HUES6 (cell line): ENCODE data around the gene TMEM69.
"Not testable (repeated sequence)": the region's sequence is repeated elsewhere in the genome, so short reads cannot be mapped to it uniquely, and the experiment has no call there.

Source experiments
- H3K27ac ChIP-seq: 2 replicates; pipeline ENCODE4 v1.7.0; 2013; ENCODE audit warnings: low read depth, mild to moderate bottlenecking, low read length, inconsistent platforms
- H3K27me3 ChIP-seq: 2 replicates; pipeline ENCODE4 v1.6.1; 2013; ENCODE audit warnings: low read length; ENCODE audit not compliant: control insufficient read depth, insufficient read depth
- H3K36me3 ChIP-seq: 2 replicates; pipeline ENCODE4 v1.6.1; 2013; ENCODE audit warnings: low read length; ENCODE audit not compliant: control insufficient read depth, insufficient read depth
- H3K4me1 ChIP-seq: 2 replicates; pipeline ENCODE4 v1.6.1; 2013; ENCODE audit warnings: low read length; ENCODE audit not compliant: control insufficient read depth, insufficient read depth
- H3K4me3 ChIP-seq: 2 replicates; pipeline ENCODE4 v1.5.1; 2013; ENCODE audit warnings: low read depth, low read length
- H3K9ac ChIP-seq: one replicate; pipeline ENCODE4 v1.6.1; 2013; ENCODE audit warnings: mild to moderate bottlenecking, low read length
- H3K9me3 ChIP-seq: 2 replicates; pipeline ENCODE4 v1.6.1; 2013; ENCODE audit warnings: low read depth, low read length; ENCODE audit not compliant: control insufficient read depth, insufficient read depth

Gene TMEM69

GRCh38 chr1:45716700-45717099 lies 28.7 kb downstream of the TMEM69 start:
- Histone ChIP-seq H3K4me3 (no peak overlapping the region), H3K27me3 (no peaks in the 10 kb centered on the region), H3K9ac (no peak overlapping the region), H3K9me3 (no peaks in the 10 kb centered on the region), H3K4me1 (no peaks in the 10 kb centered on the region), H3K36me3 (no peaks in the 10 kb centered on the region; the same call in 1 of the 2 replicates), H3K27ac (no peak overlapping the region)

DNA sequence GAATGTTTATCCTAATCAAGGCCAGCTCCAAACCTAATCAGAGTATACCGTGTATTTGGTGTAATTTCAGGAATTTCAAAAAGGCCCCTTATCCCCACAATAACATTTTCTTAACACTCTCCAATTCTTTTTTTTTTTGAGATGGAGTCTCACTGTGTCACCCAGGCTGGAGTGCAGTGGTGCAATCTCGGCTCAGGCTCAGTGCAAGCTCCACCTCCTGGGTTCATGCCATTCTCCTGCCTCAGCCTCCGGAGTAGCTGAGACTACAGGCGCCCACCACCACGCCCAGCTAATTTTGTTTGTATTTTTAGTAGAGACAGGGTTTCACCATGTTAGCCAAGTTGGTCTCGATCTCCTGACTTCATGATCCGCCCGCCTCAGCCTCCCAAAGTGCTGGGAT lies 29.4 kb downstream of the TMEM69 start:
- not testable (repeated sequence) for H3K27me3 ChIP-seq, H3K4me3 ChIP-seq, H3K9me3 ChIP-seq, H3K27ac ChIP-seq, H3K36me3 ChIP-seq, H3K4me1 ChIP-seq, H3K9ac ChIP-seq

DNA sequence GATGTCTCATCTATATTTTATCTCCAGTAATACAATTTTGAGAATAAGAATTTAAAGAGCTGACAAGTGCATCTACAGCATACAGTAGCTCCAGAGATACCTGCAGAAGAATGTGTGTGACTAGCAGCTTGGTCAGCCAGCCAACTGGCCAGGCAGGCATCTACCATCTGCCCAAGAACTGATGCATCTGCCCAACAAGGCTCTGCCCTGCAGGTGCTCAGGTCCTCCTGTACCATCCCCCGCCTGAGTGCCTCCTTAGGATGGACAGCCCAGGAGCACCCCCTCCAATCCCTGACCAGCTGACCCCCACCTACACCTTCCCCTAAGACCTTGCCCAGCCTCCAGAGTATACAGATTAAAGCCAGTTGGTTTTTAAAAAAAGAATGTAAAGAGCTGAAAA lies 30.3 kb downstream of the TMEM69 start:
- Histone ChIP-seq H3K9ac (no peak overlapping the region), H3K27ac (no peak overlapping the region), H3K36me3 (no peaks in the 10 kb centered on the region), H3K4me1 (no peaks in the 10 kb centered on the region), H3K9me3 (no peaks in the 10 kb centered on the region), H3K27me3 (no peaks in the 10 kb centered on the region), H3K4me3 (no peak overlapping the region)

GRCh38 chr1:45721207-45721606 lies 33.2 kb downstream of the TMEM69 start:
- no peaks in the 10 kb centered on the region for H3K27me3 ChIP-seq
- no peak overlapping the region for H3K9ac ChIP-seq
- H3K4me1 ChIP-seq = no peaks in the 10 kb centered on the region
- H3K27ac ChIP-seq = no peak overlapping the region
- no peaks in the 10 kb centered on the region for H3K9me3 ChIP-seq
- H3K4me3 ChIP-seq = no peak overlapping the region
- no peaks in the 10 kb centered on the region for H3K36me3 ChIP-seq

- Histone ChIP-seq H3K4me1 (no peaks in the 10 kb centered on the region), H3K27ac (no peak overlapping the region), H3K9ac (no peak overlapping the region), H3K36me3 (no peaks in the 10 kb centered on the region), H3K27me3 (no peaks in the 10 kb centered on the region), H3K4me3 (no peak overlapping the region), H3K9me3 (no peaks in the 10 kb centered on the region)
Measured at GRCh38 chr1:45722809-45723208, 34.8 kb downstream of the TMEM69 start.

- Histone ChIP-seq H3K9ac (no peak overlapping the region), H3K27me3 (no peaks in the 10 kb centered on the region), H3K4me3 (no peak overlapping the region), H3K9me3 (no peaks in the 10 kb centered on the region), H3K4me1 (no peaks in the 10 kb centered on the region), H3K27ac (no peak overlapping the region), H3K36me3 (no peaks in the 10 kb centered on the region)
Measured at GRCh38 chr1:45723248-45723930, 35.4 kb downstream of the TMEM69 start.

DNA sequence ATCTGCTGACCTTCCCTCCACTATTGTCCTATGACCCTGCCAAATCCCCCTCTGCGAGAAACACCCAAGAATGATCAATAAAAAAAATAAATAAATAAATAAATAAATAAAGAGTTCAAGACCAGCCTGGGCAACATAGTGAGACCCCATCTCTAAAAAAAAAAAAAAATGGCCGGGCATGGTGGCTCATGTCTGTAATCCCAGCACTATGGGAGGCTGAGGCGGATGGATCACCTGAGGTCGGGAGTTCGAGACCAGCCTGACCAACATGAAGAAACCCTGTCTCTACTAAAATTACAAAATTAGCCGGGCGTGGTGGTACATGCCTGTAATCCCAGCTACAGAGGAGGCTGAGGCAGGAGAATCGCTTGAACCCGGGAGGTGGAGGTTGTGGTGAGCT lies 38.0 kb downstream of the TMEM69 start:
- H3K9me3 ChIP-seq, H3K27ac ChIP-seq, H3K9ac ChIP-seq, H3K27me3 ChIP-seq, H3K4me3 ChIP-seq, H3K36me3 ChIP-seq, H3K4me1 ChIP-seq: not testable (repeated sequence)

DNA sequence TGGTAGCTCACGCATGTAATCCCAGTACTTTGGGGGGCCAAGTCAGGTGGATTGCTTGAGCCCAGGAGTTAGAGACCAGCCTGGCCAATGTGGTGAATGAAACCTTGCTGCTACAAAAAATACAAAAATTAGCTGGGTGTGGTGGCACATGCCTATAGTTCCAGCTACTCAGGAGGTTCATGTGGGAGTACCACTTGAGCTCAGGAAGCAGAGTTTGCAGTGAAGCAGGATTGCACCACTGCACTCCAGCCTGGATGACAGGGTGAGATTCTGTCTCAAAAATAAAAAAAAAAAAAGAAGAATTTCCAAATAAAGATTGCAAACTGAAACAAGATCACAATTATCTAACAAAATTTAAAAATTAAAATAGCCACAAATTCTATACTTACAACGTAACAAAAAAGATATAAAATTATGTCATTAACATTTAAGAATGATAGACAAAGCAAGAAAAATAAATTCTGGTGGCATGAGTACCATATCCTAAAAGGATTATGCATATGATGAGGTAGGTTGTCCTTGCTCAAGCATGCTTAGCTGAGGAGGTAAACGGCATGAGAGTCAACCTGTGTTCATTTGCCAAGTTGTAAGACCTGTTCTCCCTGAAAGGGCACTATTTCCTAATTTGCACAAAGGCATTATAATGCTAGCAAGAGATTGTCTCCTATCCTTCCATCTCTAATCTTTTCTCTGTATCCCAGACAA lies 42.2 kb downstream of the TMEM69 start:
- H3K4me3 ChIP-seq = no peak overlapping the region
- no peak overlapping the region for H3K9ac ChIP-seq
- H3K9me3 ChIP-seq = no peaks in the 10 kb centered on the region
- H3K36me3 ChIP-seq = no peaks in the 10 kb centered on the region
- H3K4me1 ChIP-seq = peaks cover 6% of the 10 kb centered on the region; the same call in 1 of the 2 replicates
- H3K27ac ChIP-seq = no peak overlapping the region
- no peaks in the 10 kb centered on the region for H3K27me3 ChIP-seq

- Histone ChIP-seq H3K4me3 (no peak overlapping the region), H3K4me1 (peaks cover 6% of the 10 kb centered on the region; the same call in 1 of the 2 replicates), H3K27ac (no peak overlapping the region), H3K9ac (no peak overlapping the region), H3K9me3 (no peaks in the 10 kb centered on the region), H3K27me3 (no peaks in the 10 kb centered on the region), H3K36me3 (no peaks in the 10 kb centered on the region)
Measured at GRCh38 chr1:45730780-45731319, 42.9 kb downstream of the TMEM69 start.

GRCh38 chr1:45739137-45739536 lies 51.2 kb downstream of the TMEM69 start:
- H3K27ac ChIP-seq = no peak overlapping the region
- peaks cover 6% of the 10 kb centered on the region for H3K36me3 ChIP-seq
- H3K4me1 ChIP-seq = no peaks in the 10 kb centered on the region
- H3K9ac ChIP-seq = no peak overlapping the region
- H3K4me3 ChIP-seq = no peak overlapping the region
- no peaks in the 10 kb centered on the region for H3K27me3 ChIP-seq
- H3K9me3 ChIP-seq = peaks cover 6% of the 10 kb centered on the region; the same call in 1 of the 2 replicates

DNA sequence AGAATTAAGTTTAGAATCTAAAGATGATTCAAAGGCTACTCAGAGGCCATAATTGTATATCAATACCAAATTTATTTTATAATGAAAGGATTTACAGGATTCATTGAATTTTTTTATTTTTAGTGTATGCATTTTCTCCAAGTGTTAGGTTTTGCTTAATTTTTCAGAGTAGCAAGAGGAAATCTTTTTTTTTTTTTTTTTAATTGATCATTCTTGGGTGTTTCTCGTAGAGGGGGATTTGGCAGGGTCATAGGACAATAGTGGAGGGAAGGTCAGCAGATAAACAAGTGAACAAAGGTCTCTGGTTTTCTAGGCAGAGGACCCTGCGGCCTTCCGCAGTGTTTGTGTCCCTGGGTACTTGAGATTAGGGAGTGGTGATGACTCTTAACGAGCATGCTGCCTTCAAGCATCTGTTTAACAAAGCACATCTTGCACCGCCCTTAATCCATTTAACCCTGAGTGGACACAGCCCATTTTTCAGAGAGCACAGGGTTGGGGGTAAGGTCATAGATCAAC lies 51.7 kb downstream of the TMEM69 start:
- H3K27ac ChIP-seq, H3K9me3 ChIP-seq, H3K4me1 ChIP-seq, H3K4me3 ChIP-seq, H3K9ac ChIP-seq, H3K36me3 ChIP-seq, H3K27me3 ChIP-seq: not testable (repeated sequence)
